H1 (cell line): ENCODE measurements around the gene NR2F2. TPM values are rescaled to one million over a fixed set of nuclear protein-coding genes. Genes with fewer than 3 reads are reported as not detected.

ENCODE experiments used
- CTCF ChIA-PET: fragments of 300-600 bp; sonication (Branson Sonifier 250); formaldehyde crosslinking; loops from one replicate; lab custom pipeline; 2021; ENCODE audit not compliant: partially characterized antibody; lab: Charles Lee
- POLR2A ChIA-PET: fragments of 300-600 bp; sonication (Branson Sonifier 250); formaldehyde crosslinking; loops from one replicate; lab custom pipeline; 2021; ENCODE audit warnings: inconsistent platforms; ENCODE audit not compliant: partially characterized antibody; lab: Charles Lee
- DNase-seq, 2 experiments: peaks; one replicate each; pipeline versions ENCODE4 v3.0.0 to v3.0.0-alpha.2; 2010 to 2022; ENCODE audit warnings: low spot score in 2 of 2, low read depth in 1 of 2, mixed read lengths in 1 of 2
- FAIRE-seq: peaks from 2 replicates; lab custom pipeline; 2011; peaks lifted over from hg19 to GRCh38; lab: Jason Lieb, UNC
- H2AFZ ChIP-seq: 2 replicates; pipeline ENCODE4 v1.8.1; 2012; ENCODE audit warnings: low read length, inconsistent platforms
- H2AK5ac ChIP-seq: 2 replicates; pipeline ENCODE4 v1.6.1; 2013; ENCODE audit warnings: low read depth, low read length
- H2BK120ac ChIP-seq: replicated peaks from 2 replicates; pipeline ENCODE3; 2013; ENCODE audit warnings: low read depth, low read length, inconsistent platforms
- H2BK12ac ChIP-seq: 2 replicates; pipeline ENCODE4 v1.6.1; 2013; ENCODE audit warnings: low read depth, low read length
- H2BK15ac ChIP-seq: 2 replicates; pipeline ENCODE4 v1.6.1; 2013; ENCODE audit warnings: low read length
- H2BK20ac ChIP-seq: 2 replicates; pipeline ENCODE4 v1.6.1; 2013; ENCODE audit warnings: low read length
- H2BK5ac ChIP-seq: 2 replicates; pipeline ENCODE4 v1.6.1; 2013; ENCODE audit warnings: low read depth, low read length
- H3K14ac ChIP-seq: 2 replicates; pipeline ENCODE4 v1.6.1; 2013; ENCODE audit warnings: inconsistent platforms; ENCODE audit not compliant: insufficient read length
- H3K18ac ChIP-seq: 2 replicates; pipeline ENCODE4 v1.6.1; 2013; ENCODE audit warnings: low read length; ENCODE audit errors: extremely low read depth
- H3K23ac ChIP-seq: 2 replicates; pipeline ENCODE4 v1.6.1; 2013; ENCODE audit warnings: inconsistent platforms; ENCODE audit not compliant: insufficient read length
- H3K23me2 ChIP-seq: 2 replicates; pipeline ENCODE4 v1.6.1; 2013; ENCODE audit warnings: low read depth, low read length
- H3K27ac ChIP-seq: 2 replicates; pipeline ENCODE4 v1.6.1; 2011; ENCODE audit warnings: low read depth, low read length, inconsistent platforms
- H3K27me3 ChIP-seq, 4 experiments: replicated peaks in 1 of 4; 1 replicate in 1 of 4; 2 replicates in 3 of 4; pipeline versions ENCODE4 v1.6.1 to v1.8.1; 2011 to 2013; ENCODE audit warnings: low read length in 3 of 4, mild to moderate bottlenecking in 3 of 4, inconsistent platforms in 2 of 4, mixed read lengths in 2 of 4, moderate library complexity in 1 of 4; ENCODE audit not compliant: control insufficient read depth in 3 of 4, insufficient read depth in 3 of 4; ENCODE audit errors: extremely low read depth in 1 of 4
- H3K36me3 ChIP-seq, 4 experiments: 2 replicates each; pipeline versions ENCODE4 v1.6.1 to v1.8.1; 2011 to 2013; ENCODE audit warnings: mild to moderate bottlenecking in 4 of 4, low read length in 3 of 4, moderate library complexity in 2 of 4, control low read depth in 1 of 4, inconsistent platforms in 1 of 4; ENCODE audit not compliant: insufficient read depth in 4 of 4, control insufficient read depth in 2 of 4
- H3K4ac ChIP-seq: replicated peaks from 2 replicates; pipeline ENCODE3; 2013; ENCODE audit warnings: low read length, low read depth, mixed read lengths, inconsistent platforms; ENCODE audit not compliant: insufficient read length
- H3K4me1 ChIP-seq, 4 experiments: replicated peaks in 1 of 4; 1 replicate in 1 of 4; 2 replicates in 3 of 4; pipeline versions ENCODE4 v1.6.1 to v1.8.1; 2011 to 2013; ENCODE audit warnings: low read length in 3 of 4, inconsistent platforms in 2 of 4, mixed read lengths in 1 of 4; ENCODE audit not compliant: insufficient read depth in 4 of 4, control insufficient read depth in 3 of 4
- H3K4me2 ChIP-seq, 2 experiments: 2 replicates each; pipeline versions ENCODE4 v1.6.1 to v1.8.1; 2011 to 2013; ENCODE audit warnings: low read depth in 2 of 2, low read length in 2 of 2, control low read depth in 1 of 2, inconsistent platforms in 1 of 2, mild to moderate bottlenecking in 1 of 2; ENCODE audit not compliant: insufficient read depth in 1 of 2
- H3K4me3 ChIP-seq, 4 experiments: fragments of 200-600, 300-600 bp in 1 of 4; sonication (generic), shearing (Covaris generic), sonication (Bioruptor Twin) in 1 of 4; 2 replicates each; pipeline versions ENCODE4 v1.5.1 to v1.8.1; 2011 to 2016; ENCODE audit warnings: low read length in 4 of 4, low read depth in 3 of 4, control low read depth in 2 of 4, inconsistent platforms in 2 of 4, mild to moderate bottlenecking in 2 of 4, mixed read lengths in 1 of 4, moderate library complexity in 1 of 4; ENCODE audit not compliant: insufficient read depth in 2 of 4; ENCODE audit errors: extremely low read depth in 1 of 4
- H3K56ac ChIP-seq: replicated peaks from 2 replicates; pipeline ENCODE3; 2013; ENCODE audit warnings: low read depth, mild to moderate bottlenecking, mixed read lengths, low read length, inconsistent platforms; ENCODE audit not compliant: insufficient read length
- H3K79me1 ChIP-seq: 2 replicates; pipeline ENCODE4 v1.6.1; 2013; ENCODE audit warnings: low read depth, low read length, control low read depth
- H3K79me2 ChIP-seq, 2 experiments: 2 replicates each; pipeline versions ENCODE4 v1.6.1 to v1.8.1; 2012 to 2013; ENCODE audit warnings: low read length in 2 of 2, mild to moderate bottlenecking in 2 of 2, inconsistent platforms in 1 of 2; ENCODE audit not compliant: insufficient read depth in 2 of 2, control insufficient read depth in 1 of 2
- H3K9ac ChIP-seq, 4 experiments: replicated peaks in 1 of 4; 1 replicate in 1 of 4; 2 replicates in 3 of 4; pipeline versions ENCODE4 v1.6.1 to v1.8.1; 2011 to 2013; ENCODE audit warnings: low read depth in 3 of 4, low read length in 3 of 4, control low read depth in 2 of 4, mild to moderate bottlenecking in 2 of 4, moderate library complexity in 2 of 4, inconsistent platforms in 1 of 4; ENCODE audit errors: extremely low read depth in 1 of 4
- H3K9me3 ChIP-seq, 2 experiments: 2 replicates each; pipeline versions ENCODE4 v1.6.1 to v1.8.1; 2012 to 2013; ENCODE audit warnings: mild to moderate bottlenecking in 2 of 2, moderate library complexity in 2 of 2, control low read depth in 1 of 2, inconsistent platforms in 1 of 2, low read depth in 1 of 2, low read length in 1 of 2, mixed read lengths in 1 of 2; ENCODE audit not compliant: insufficient read depth in 2 of 2
- H4K20me1 ChIP-seq, 2 experiments: replicated peaks in 1 of 2; 2 replicates each; pipeline versions ENCODE3 to v1.8.1; 2011 to 2013; ENCODE audit warnings: inconsistent platforms in 2 of 2, low read length in 2 of 2, mild to moderate bottlenecking in 1 of 2; ENCODE audit not compliant: insufficient read depth in 2 of 2, control insufficient read depth in 1 of 2
- H4K5ac ChIP-seq: 2 replicates; pipeline ENCODE4 v1.6.1; 2013; ENCODE audit warnings: low read length, low read depth, mixed read lengths, inconsistent platforms; ENCODE audit not compliant: insufficient read length
- H4K8ac ChIP-seq: 2 replicates; pipeline ENCODE4 v1.8.0; 2013; ENCODE audit warnings: mild to moderate bottlenecking, moderate library complexity, low read length, inconsistent platforms; ENCODE audit not compliant: insufficient read depth; ENCODE audit errors: extremely low read depth
- H4K91ac ChIP-seq: replicated peaks from 2 replicates; pipeline ENCODE3; 2013; ENCODE audit warnings: low read length, mixed read lengths, inconsistent platforms; ENCODE audit not compliant: insufficient read length
- BRCA1 ChIP-seq: IDR thresholded peaks from 2 replicates; pipeline ENCODE4 v1.6.1; 2012; ENCODE audit warnings: low read depth, low read length, improper control_type of control experiment
- CBX5 ChIP-seq: fragments of 300-800, 300-1000 bp; sonication (generic); IDR thresholded peaks from 2 replicates; pipeline ENCODE4 v1.7.1; 2016; ENCODE audit warnings: antibody characterized with exemption, low read length, low read depth
- KDM5A ChIP-seq: fragments of 200-600 bp; IDR thresholded peaks from 2 replicates; pipeline ENCODE4 v1.7.1; 2012; ENCODE audit warnings: mild to moderate bottlenecking, low read length, inconsistent platforms, mixed read lengths
- MAX ChIP-seq: IDR thresholded peaks from 2 replicates; pipeline ENCODE4 v1.6.1; 2012; ENCODE audit warnings: inconsistent platforms
- SP1 ChIP-seq: IDR thresholded peaks from 2 replicates; pipeline ENCODE4 v1.6.1; 2011; ENCODE audit warnings: low read depth, low read length
- WGBS, 2 experiments: shearing (Covaris generic) in 1 of 2; methylation state at CpG; one replicate each; pipeline versions ENCODE4 v1.1.6 to v1.1.7; 2013 to 2015; ENCODE audit warnings: low lambda C conversion rate in 2 of 2, mixed read lengths in 2 of 2, inconsistent platforms in 1 of 2, low coverage in 1 of 2, missing lambda C conversion rate in 1 of 2; ENCODE audit not compliant: insufficient replicate concordance in 2 of 2, insufficient coverage in 1 of 2, insufficient read length in 1 of 2; ENCODE audit errors: extremely low coverage in 1 of 2, missing lambda C conversion rate in 1 of 2; 5-methylcytosine and 5-hydroxymethylcytosine counted together
- polyA plus RNA-seq, 7 experiments: library from polyadenylated mRNA; depleted of rRNA in 3 of 7; stranded (reverse) in 5 of 7; unstranded in 2 of 7; fragments of >200 nt in 5 of 7; fragments of 200-250 nt in 2 of 7; gene quantifications; 1 replicate in 5 of 7; 2 replicates in 1 of 7; 4 replicates in 1 of 7; pipeline versions ENCODE4 v1.2.1 to v1.2.3, GENCODE V29; 2011 to 2013; ENCODE audit warnings: missing spikeins in 2 of 7, mixed read lengths in 2 of 7
- total RNA-seq: library from RNA; stranded (reverse); fragmentation: NEBNext Ultra II Directional; extraction: Animal tissue kit (Norgen Biotek cat#: 25700); gene quantifications from 2 replicates; pipeline ENCODE4 v1.2.1, GENCODE V29; 2021

The NR2F2 gene
- total and polyA plus RNA-seq, 2 of the 8 experiments (the other 6 are each of a cell fraction or from before 2014, with no cell fraction given) = 0.03 TPM; not detected in 1

- H3K4ac ChIP-seq = no peak overlapping the region
- H3K4me1 ChIP-seq = peaks cover 2 to 12% (median 8%) of the 10 kb centered on the region in 4 experiments; a peak in 6 of 7 replicates
- no peak overlapping the region for H3K56ac ChIP-seq
- no peak overlapping the region for H2BK120ac ChIP-seq
- no peaks in the 10 kb centered on the region for H4K20me1 ChIP-seq
- TF ChIP-seq CBX5 (no peak), MAX (no peak), BRCA1 (no peak), SP1 (no peak), KDM5A (no peak)
- no peak overlapping the region for H2BK12ac ChIP-seq
- H2BK20ac ChIP-seq = no peak overlapping the region
- H2BK5ac ChIP-seq = no peak overlapping the region
- ChIA-PET CTCF (interaction anchor here (0.6 kb wide), 1 partner anchor 287 kb away, joined by 3 read pairs; no protein-coding TSS in a partner anchor), POLR2A (no interaction called here)
- no peaks in the 10 kb centered on the region for H3K79me2 ChIP-seq
- H3K27me3 ChIP-seq = no peaks in the 10 kb centered on the region; a peak in 1 of 7 replicates
- H3K23ac ChIP-seq = no peak overlapping the region
- no peak overlapping the region for H4K5ac ChIP-seq
- DNase-seq = no peak
- H4K8ac ChIP-seq = no peak overlapping the region
- H3K23me2 ChIP-seq = no peaks in the 10 kb centered on the region
- no peak overlapping the region for H3K4me2 ChIP-seq
- no peak overlapping the region for H3K9ac ChIP-seq
- no peak overlapping the region for H3K4me3 ChIP-seq
- 87% methylated on average over 5 of the region's 5 CpGs; no CpG with 5 or more reads in 1 of the 2 experiments for WGBS, 2 experiments
- no peak overlapping the region for H3K27ac ChIP-seq
- no peak overlapping the region for H2AFZ ChIP-seq
- no peak overlapping the region for H2BK15ac ChIP-seq
- no peaks in the 10 kb centered on the region for H3K79me1 ChIP-seq
- no peak for FAIRE-seq
- H3K9me3 ChIP-seq = no peaks in the 10 kb centered on the region
- H3K36me3 ChIP-seq = no peaks in the 10 kb centered on the region
- H4K91ac ChIP-seq = no peak overlapping the region
- H2AK5ac ChIP-seq = no peak overlapping the region
- H3K14ac ChIP-seq = no peak overlapping the region
- H3K18ac ChIP-seq = no peak overlapping the region
Observed at GRCh38 chr15:96290679-96291078, 39.8 kb upstream of the NR2F2 start.
